ENCODE data around the gene CLNK. TPM values are rescaled to one million over a fixed set of nuclear protein-coding genes. Genes with fewer than 3 reads are reported as not detected.

The CLNK gene
- total RNA-seq, 1 experiment from 2014 or later = not detected

DNA sequence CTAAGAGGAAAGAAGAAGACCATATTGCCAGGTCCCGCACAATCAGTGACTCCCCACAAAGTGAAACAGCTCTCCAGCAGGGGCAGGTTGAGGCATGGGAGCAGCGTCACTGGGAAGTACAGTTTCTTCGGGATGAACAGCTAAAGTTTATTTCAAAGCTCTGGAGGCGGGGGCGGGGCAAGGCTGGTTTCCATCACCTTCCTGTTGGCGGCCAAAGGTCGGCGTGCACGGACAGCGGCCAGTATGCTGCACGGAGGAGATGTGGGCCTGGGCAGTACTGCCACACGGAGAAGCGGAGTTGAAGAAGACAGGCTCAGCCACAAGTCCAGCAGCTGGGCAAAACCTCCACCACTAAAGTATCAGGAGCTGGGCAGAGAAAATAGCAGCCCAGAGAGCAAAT is 226.4 kb downstream of the CLNK start:
- TF ChIP-seq CTCF (conservative IDR thresholded peaks at IDR 0.05) = no peak
- Histone ChIP-seq H3K9ac (ENCODE audit: extremely low read depth, insufficient read length, low read length) (no peak overlapping the region), H4K5ac (ENCODE audit: insufficient read length, low read depth, low read length) (no peak overlapping the region), H3K4ac (ENCODE audit: low read depth, low read length) (no peak overlapping the region), H2BK12ac (ENCODE audit: insufficient read length, low read depth, low read length) (no peak overlapping the region), H3K4me2 (ENCODE audit: insufficient read depth, insufficient read length, low read length) (peak overlapping the region; percentile 22), H2BK120ac (ENCODE audit: low read depth, low read length, poor library complexity, severe bottlenecking) (no peak overlapping the region), H3K56ac (ENCODE audit: insufficient read length, low read depth, low read length) (no peak overlapping the region), H3K79me1 (ENCODE audit: insufficient read depth, low read depth, low read length, poor library complexity, severe bottlenecking) (no peaks in the 10 kb centered on the region), H3K14ac (ENCODE audit: insufficient read depth, low read length) (no peak overlapping the region), H3K9me3 (ENCODE audit: control insufficient read depth, low read depth, low read length) (no peaks in the 10 kb centered on the region), H3K27me3 (ENCODE audit: insufficient read depth, low read length) (peaks cover 55% of the 10 kb centered on the region), H4K20me1 (ENCODE audit: control insufficient read depth, insufficient read depth, insufficient read length) (no peaks in the 10 kb centered on the region), H2AK5ac (ENCODE audit: insufficient read length, low read length) (no peak overlapping the region), H3K27ac (ENCODE audit: insufficient read length, low read depth, low read length) (no peak overlapping the region), H3T11ph (ENCODE audit: low read length) (no peak overlapping the region), H2AFZ (ENCODE audit: low read length) (no peak overlapping the region), H3K23ac (ENCODE audit: insufficient read length, low read depth, low read length) (no peak overlapping the region), H2BK20ac (ENCODE audit: low read depth, low read length, poor library complexity, severe bottlenecking) (no peak overlapping the region), H3K4me1 (ENCODE audit: insufficient read depth, low read length) (peaks cover 6% of the 10 kb centered on the region; the same call in 1 of the 2 replicates), H4K91ac (ENCODE audit: insufficient read length, low read depth, low read length) (no peak overlapping the region), H3K79me2 (ENCODE audit: insufficient read depth, low read length) (no peaks in the 10 kb centered on the region), H3K18ac (ENCODE audit: insufficient read length, low read depth, low read length) (no peak overlapping the region), H2BK15ac (ENCODE audit: low read depth, low read length) (no peak overlapping the region), H3K23me2 (ENCODE audit: insufficient read length, low read depth, low read length, poor library complexity, severe bottlenecking) (peaks cover 15% of the 10 kb centered on the region), H2BK5ac (ENCODE audit: insufficient read length, low read length) (no peak overlapping the region), H4K8ac (replicated peaks; ENCODE audit: insufficient read length, low read depth, low read length) (no peak overlapping the region)
- H3K27me3 Mint-ChIP-seq (ENCODE audit: low read depth) = peaks cover 75% of the 10 kb centered on the region
- peaks cover 13 to 15% (median 14%) of the 10 kb centered on the region in 3 experiments for H3K36me3 Mint-ChIP-seq (ENCODE audit: insufficient read depth in 1 of 3, low read depth in 3 of 3)
- no CpG with 5 or more reads among the region's 13 CpGs for WGBS (ENCODE audit: extremely low coverage, insufficient read length, low lambda C conversion rate)
- H3K4me3 Mint-ChIP-seq = peak overlapping the region; percentile 47 to 73; a peak in 3 of 5 replicates
- no peak overlapping the region for H3K27ac Mint-ChIP-seq
- DNase-seq = peak; percentile 39
- H3K4me1 Mint-ChIP-seq = peaks cover 37 to 39% of the 10 kb centered on the region in 2 experiments
- H3K9me3 Mint-ChIP-seq = peaks cover 3 to 6% of the 10 kb centered on the region in 2 experiments; a peak in 4 of 5 replicates

All from H9 (cell line).